Neural progenitor cell (in vitro differentiated cells): ENCODE data around the gene GCNT2.

Experiments
- EZH2 ChIP-seq: fragments of 200-600 bp; sonication (generic); IDR thresholded peaks from 2 replicates; pipeline ENCODE4 v1.6.1; 2017; ENCODE audit warnings: antibody characterized with exemption, mild to moderate bottlenecking, moderate library complexity
- EZH2phosphoT487 ChIP-seq: fragments of 200-600 bp; sonication (generic); IDR thresholded peaks from 2 replicates; pipeline ENCODE4 v1.6.1; 2017; ENCODE audit warnings: antibody characterized with exemption
- TF ChIP-seq, protein P1 (sequence below): fragments of 200-600 bp; sonication (generic); IDR thresholded peaks from 2 replicates; pipeline ENCODE4 v1.5.1; 2017; ENCODE audit warnings: antibody characterized with exemption, mild to moderate bottlenecking

DNA sequence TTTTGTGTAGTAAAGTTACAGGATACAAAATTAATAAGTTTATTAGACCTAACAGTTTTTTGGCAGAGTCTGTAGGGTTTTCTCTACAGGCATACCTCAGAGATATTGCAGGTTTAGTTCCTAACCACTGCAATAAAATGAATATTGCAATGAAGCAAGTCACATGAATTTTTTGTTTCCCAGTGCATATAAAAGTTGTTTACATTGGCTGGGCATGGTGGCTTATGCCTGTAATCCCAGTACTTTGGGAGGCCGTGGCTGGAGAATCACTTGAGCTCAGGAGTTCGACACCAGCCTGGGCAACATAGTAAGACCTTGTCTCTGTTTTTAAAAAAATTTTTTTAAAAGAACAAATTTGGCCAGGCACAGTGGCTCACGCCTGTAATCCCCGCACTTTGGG, 157.3 kb downstream of the GCNT2 start:
- TF ChIP-seq, protein P1, sequence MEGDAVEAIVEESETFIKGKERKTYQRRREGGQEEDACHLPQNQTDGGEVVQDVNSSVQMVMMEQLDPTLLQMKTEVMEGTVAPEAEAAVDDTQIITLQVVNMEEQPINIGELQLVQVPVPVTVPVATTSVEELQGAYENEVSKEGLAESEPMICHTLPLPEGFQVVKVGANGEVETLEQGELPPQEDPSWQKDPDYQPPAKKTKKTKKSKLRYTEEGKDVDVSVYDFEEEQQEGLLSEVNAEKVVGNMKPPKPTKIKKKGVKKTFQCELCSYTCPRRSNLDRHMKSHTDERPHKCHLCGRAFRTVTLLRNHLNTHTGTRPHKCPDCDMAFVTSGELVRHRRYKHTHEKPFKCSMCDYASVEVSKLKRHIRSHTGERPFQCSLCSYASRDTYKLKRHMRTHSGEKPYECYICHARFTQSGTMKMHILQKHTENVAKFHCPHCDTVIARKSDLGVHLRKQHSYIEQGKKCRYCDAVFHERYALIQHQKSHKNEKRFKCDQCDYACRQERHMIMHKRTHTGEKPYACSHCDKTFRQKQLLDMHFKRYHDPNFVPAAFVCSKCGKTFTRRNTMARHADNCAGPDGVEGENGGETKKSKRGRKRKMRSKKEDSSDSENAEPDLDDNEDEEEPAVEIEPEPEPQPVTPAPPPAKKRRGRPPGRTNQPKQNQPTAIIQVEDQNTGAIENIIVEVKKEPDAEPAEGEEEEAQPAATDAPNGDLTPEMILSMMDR = no peak
- TF ChIP-seq EZH2phosphoT487 (no peak), EZH2 (no peak)
